ENCODE measurements around the gene LEFTY1.
"Not testable (repeated sequence)": the region's sequence is repeated elsewhere in the genome, so short reads cannot be mapped to it uniquely, and the experiment has no call there.

Gene LEFTY1

GRCh38 chr1:225887554-225888288 is 1.2 kb downstream of the LEFTY1 start:
- DNase-seq, result not testable (repeated sequence)

GRCh38 chr1:225887030-225887314 is 2.0 kb downstream of the LEFTY1 start:
- DNase-seq, result no peak

DNA sequence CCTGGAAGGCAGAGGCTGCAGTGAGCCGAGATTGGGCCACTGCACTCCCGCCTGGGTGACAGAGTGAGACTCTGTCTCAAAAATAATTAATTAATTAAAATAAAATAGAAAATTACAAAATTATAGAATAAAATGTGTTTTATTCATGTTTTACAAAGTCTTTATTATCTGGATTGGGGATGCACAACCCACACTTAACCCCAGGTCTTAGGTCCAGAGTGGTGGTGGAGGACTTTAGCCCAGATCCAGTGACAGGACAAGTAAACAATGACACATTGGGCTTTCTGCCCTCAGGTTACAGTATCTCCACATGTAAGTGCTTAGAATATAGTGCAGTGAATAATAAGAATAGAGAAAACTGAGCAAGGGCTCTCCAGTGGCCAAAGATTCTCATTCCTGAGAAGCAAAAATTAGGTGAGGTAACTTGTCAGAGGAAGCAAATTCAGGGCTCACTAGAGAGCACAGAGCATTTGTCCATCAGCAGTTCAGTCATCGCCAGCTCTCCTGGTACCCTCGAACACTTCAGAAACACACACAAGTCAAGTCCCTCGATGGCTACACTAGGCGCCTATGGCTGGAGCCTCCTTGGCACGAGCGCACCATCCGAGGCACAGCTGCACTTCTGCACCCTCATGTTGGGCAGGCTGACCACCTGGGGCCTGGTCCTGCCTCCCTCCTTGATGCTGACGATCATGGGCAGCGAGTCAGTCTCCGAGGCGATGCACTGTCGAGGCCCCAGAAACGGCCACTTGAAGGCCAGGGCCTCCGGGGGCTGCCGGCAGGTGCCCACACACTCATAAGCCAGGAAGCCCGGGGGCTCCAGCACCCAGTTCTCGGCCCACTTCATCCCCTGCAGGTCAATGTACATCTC is 2.6 kb downstream of the LEFTY1 start:
- no peak for DNase-seq

DNA sequence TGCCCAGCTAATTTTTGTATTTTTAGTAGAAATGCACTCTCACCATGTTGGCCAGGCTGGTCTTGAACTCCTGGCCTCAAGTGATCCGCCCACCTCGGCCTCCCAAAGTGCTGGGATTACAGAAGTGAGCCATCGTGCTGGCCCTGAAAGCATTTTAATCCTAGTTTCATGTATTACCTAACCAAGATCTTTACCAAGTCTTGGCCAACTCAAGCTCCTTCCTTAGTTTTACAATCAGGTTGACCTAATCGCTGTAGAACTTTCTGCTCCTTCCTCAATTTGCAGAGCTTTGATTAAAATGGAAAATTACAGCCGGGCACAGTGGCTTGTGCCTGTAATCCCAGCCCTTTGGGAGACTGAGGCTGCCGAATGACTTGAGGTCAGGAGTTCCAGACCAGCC is 3.6 kb downstream of the LEFTY1 start:
- no peak for DNase-seq

DNA sequence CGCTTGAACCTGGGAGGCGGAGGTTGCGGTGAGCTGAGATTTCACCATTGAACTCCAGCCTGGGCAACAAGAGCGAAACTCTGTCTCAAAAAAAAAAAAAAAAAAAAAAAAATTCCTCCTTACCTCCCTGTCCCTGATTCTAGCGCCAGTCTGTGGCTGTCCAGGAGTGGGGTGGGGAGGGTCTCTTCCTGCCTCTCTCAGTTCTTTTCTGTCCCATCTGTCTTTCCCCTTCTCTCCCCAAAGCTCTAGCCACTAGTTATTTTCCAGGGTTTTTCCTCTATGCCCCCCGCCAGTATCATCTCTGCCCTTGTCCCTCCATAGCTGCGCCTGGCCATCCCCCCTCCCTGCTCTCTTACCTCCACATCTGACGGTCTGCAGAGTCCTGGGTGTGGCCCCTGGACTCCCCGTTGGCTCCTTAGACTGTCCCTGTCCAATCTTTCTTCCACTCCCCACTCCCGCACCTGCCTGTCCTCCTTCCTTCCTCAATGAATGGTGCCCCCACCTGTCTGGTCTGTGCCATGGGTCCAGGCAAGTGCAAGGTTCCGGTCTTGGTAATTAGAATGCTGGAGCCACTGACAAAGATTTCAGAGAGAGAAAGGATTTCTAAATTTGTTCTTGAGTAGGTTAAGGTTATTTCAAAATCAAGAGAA is 5.2 kb downstream of the LEFTY1 start:
- DNase-seq, result no peak

- no peak for DNase-seq
These were observed 6.0 kb downstream of the LEFTY1 start for GRCh38 chr1:225882694-225883615.

GRCh38 chr1:225881959-225882693 is 6.8 kb downstream of the LEFTY1 start, which contains the start of gene TMEM63A:
TSS of gene TMEM63A (minus strand) at chr1:225882380. CDS start at chr1:225877580, 4,800 bp downstream.
- DNase-seq, result peak; percentile 49

- DNase-seq, result no peak
These were observed 7.6 kb downstream of the LEFTY1 start for GRCh38 chr1:225881081-225881958.

- no peak for DNase-seq
These were observed 8.3 kb downstream of the LEFTY1 start for GRCh38 chr1:225880636-225881035.

DNA sequence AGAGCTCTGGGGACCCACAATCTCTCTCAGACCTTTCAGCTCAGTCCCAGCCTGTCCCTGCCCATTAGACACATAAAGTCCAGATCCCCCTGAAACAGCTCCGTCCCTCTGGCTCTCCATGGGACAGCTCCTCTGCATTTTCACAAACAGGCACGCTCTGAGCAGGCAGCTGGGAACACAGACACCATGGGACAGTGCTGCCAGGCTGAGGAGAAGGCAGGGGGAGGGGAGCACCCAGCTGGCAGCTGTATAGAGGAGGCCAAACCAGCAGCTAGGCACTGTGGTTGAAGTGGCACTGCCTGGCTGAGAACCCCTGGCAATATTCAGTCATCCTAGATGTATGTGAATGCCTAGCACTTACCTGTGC is 8.7 kb downstream of the LEFTY1 start:
- no peak for DNase-seq

- no peak for DNase-seq
These were observed 9.3 kb downstream of the LEFTY1 start for GRCh38 chr1:225879521-225880221.

GRCh38 chr1:225878282-225878681 is 10.7 kb downstream of the LEFTY1 start:
- DNase-seq, result no peak

DNA sequence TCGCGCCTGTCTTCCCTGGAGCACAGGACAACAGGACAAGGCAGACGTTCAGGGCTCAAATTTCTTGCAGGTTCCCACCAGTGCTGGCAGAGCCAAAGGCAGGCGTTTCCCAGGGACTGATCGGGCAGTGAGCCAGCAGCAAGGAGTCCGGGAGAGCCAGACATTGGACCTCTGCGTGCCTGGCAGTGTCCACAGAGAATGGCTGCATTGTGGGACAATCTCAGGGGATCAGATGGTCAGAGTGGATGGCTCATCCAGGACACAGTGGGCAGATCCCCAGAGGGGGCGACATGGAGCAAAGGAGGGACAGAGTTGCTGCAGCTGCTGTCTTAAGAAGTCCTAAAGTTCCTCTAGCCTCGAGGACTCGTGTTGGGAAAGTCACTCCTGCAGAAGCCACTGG is 11.4 kb downstream of the LEFTY1 start:
- no peak for DNase-seq

GRCh38 chr1:225876900-225877510 is 11.9 kb downstream of the LEFTY1 start:
- no peak for DNase-seq

DNA sequence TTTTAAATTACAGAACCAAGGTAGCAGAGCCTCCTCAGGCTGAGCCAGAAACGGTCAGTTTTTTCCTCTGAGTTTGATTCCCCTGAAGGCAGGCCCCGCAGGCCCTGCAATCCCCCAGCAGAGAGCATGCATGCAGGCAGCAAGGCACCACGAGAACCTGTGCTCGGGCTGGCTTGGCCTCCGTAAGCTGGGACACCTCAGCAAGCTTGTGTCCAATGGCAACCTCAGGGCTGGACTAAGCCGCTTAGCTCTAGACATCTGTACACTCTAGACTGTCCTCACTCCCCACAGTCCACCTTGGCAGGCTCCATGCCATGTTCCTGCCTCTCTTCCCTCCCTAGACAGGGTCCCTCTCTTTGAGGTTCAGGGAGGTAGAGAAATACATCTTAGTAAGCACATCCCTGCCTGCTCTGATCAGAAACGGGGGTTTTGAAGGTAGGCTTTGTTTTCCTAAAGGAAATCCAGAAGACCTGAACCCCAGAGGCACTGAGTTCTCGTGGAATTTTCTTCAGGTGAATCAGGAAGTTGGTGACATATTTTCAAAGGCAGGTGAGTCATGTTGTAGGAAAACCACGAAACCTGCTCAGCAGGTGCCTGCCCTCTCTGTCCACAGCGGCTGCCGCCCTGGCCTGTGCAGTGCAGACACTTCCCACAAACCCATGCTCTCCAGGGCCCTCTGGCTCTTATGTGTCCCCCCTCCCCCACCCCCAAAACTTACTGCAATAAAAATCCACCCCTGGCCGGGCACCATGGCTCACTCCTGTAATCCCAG is 13.7 kb downstream of the LEFTY1 start:
- DNase-seq, result no peak

DNA sequence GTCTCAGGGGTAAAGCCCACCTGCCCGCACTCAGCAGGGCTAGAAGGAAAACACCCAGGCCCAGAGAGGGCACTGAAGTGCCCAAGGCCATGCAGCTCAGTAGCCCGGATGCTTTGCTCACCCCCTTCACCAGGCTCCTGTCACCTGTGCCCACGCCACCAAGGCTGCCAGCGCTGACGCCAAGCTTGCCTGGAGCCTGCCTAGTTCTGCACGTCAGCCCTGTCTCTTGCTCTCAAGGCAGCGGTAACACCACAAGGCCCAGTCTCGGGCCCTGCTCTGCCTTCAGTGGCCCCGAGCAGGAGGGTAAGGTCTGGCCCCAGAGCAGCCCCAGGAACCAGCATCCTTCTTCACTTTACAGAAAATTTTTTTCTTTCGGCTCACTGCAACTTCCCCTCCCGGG is 14.5 kb downstream of the LEFTY1 start:
- no peak for DNase-seq

GRCh38 chr1:225873281-225873850 is 15.6 kb downstream of the LEFTY1 start:
- DNase-seq, result no peak

- DNase-seq, result no peak
These were observed 16.9 kb downstream of the LEFTY1 start for GRCh38 chr1:225872075-225872430.
